Measurements from ENCODE around the gene UPF3A. TPM values are rescaled to one million over a fixed set of nuclear protein-coding genes. Genes with fewer than 3 reads are reported as not detected.
"Not testable (repeated sequence)": the region's sequence is repeated elsewhere in the genome, so short reads cannot be mapped to it uniquely, and the experiment has no call there.

The UPF3A gene
- total RNA-seq, 1 donor from 2014 or later = 91.8 TPM

DNA sequence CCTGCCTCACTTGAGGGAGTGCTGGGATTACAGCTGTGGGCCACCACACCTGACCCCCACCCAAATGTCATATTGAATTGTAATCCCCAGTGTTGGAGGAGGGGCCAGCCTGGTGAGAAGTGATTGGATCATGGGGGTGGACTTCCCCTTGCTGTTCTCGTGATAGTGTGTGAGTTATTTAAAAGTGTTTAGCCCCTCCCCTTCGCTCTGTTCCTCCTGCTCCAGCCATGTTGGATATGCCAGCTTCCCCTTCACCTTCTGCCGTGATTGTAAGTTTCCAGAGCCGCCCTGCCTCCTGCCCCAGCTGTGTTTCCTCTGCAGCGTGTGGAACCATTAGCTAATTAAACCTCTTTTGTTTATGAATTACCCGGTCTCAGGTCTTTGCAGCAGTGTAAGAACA lies 46.6 kb downstream of the UPF3A start:
- no peak overlapping the region for H3K4me3 Mint-ChIP-seq
- no peaks in the 10 kb centered on the region for H3K9me3 Mint-ChIP-seq
- no peak overlapping the region for H3K27ac Mint-ChIP-seq
- H3K4me1 Mint-ChIP-seq (ENCODE audit: unreplicated experiment) = peaks cover 4% of the 10 kb centered on the region
- peaks cover 34% of the 10 kb centered on the region for H3K36me3 Mint-ChIP-seq
- DNase-seq (ENCODE audit: extremely low spot score, unreplicated experiment) = no peak
- TF ChIP-seq, protein P1, sequence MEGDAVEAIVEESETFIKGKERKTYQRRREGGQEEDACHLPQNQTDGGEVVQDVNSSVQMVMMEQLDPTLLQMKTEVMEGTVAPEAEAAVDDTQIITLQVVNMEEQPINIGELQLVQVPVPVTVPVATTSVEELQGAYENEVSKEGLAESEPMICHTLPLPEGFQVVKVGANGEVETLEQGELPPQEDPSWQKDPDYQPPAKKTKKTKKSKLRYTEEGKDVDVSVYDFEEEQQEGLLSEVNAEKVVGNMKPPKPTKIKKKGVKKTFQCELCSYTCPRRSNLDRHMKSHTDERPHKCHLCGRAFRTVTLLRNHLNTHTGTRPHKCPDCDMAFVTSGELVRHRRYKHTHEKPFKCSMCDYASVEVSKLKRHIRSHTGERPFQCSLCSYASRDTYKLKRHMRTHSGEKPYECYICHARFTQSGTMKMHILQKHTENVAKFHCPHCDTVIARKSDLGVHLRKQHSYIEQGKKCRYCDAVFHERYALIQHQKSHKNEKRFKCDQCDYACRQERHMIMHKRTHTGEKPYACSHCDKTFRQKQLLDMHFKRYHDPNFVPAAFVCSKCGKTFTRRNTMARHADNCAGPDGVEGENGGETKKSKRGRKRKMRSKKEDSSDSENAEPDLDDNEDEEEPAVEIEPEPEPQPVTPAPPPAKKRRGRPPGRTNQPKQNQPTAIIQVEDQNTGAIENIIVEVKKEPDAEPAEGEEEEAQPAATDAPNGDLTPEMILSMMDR (conservative IDR thresholded peaks at IDR 0.05) = no peak
- H3K27me3 Mint-ChIP-seq = no peaks in the 10 kb centered on the region

DNA sequence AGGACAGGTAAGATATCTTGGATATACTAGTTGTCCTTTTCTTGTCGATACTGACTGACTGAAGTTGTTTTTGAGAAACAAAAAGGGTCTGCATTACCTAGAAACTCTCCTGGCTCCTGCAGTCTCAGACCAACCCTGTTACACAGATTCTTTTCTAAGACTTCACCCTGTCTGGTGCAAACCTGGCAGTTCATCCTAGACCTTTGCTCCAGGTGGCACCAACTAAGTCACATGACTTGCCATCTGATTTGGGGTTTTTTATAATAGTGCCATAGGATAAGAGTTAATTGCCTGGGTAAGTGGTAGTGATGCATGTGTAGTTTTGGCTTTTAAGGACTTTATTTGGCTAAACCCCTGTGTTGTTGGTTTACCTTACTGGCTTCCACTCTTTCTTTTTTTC lies 47.2 kb downstream of the UPF3A start:
- DNase-seq (ENCODE audit: extremely low spot score, unreplicated experiment) = no peak
- Mint-ChIP-seq H3K27me3 (no peaks in the 10 kb centered on the region), H3K4me3 (no peak overlapping the region), H3K36me3 (peaks cover 33% of the 10 kb centered on the region), H3K27ac (no peak overlapping the region), H3K4me1 (ENCODE audit: unreplicated experiment) (peaks cover 4% of the 10 kb centered on the region), H3K9me3 (no peaks in the 10 kb centered on the region)
- TF ChIP-seq, protein P1 (conservative IDR thresholded peaks at IDR 0.05) = no peak

DNA sequence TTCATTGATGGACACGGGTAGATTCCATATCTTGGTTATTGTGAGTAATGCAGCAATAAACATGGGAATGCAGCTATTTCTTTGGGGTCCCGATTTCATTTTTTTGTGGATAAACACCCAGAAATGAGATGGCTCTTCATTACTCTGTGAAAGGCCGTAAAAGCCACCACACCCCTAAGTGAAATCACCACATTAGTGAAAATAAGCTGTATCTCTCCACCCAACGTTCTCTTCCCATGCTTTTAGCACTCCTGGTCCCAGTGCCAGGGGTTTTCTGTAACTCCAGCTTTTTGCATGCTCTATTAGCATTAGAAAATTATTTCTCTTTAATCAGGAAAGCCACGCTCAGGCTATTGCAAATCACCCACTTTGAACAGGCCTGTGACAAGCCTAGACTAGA lies 48.7 kb downstream of the UPF3A start:
- H3K4me3 Mint-ChIP-seq = no peak overlapping the region
- no peaks in the 10 kb centered on the region for H3K27me3 Mint-ChIP-seq
- H3K36me3 Mint-ChIP-seq = peaks cover 21% of the 10 kb centered on the region
- TF ChIP-seq, protein P1 (conservative IDR thresholded peaks at IDR 0.05) = no peak
- no peak overlapping the region for H3K27ac Mint-ChIP-seq
- peaks cover 4% of the 10 kb centered on the region for H3K4me1 Mint-ChIP-seq (ENCODE audit: unreplicated experiment)
- no peaks in the 10 kb centered on the region for H3K9me3 Mint-ChIP-seq
- DNase-seq (ENCODE audit: extremely low spot score, unreplicated experiment) = no peak

DNA sequence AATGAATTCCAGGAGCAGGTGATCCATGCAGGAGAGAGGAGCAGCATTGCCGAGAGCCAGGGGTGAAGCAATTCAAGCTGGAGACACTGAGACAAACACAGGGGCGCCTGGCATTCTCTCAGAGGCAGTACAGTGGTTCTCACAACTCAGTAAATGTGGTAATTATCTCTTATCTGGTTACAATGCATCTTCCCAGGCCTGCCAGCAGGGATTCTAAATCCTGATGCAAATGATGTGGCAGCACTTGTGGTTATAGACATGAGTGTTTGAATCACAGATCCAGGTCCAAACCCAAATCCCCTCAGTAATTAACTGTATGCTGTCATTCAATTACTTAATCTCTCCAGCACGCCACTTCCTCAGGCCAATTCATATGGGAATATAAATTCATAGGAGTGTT lies 52.5 kb downstream of the UPF3A start:
- not testable (repeated sequence) for H3K27ac Mint-ChIP-seq; H3K9me3 Mint-ChIP-seq; H3K36me3 Mint-ChIP-seq; DNase-seq (ENCODE audit: extremely low spot score, unreplicated experiment); H3K27me3 Mint-ChIP-seq; H3K4me1 Mint-ChIP-seq (ENCODE audit: unreplicated experiment); H3K4me3 Mint-ChIP-seq

DNA sequence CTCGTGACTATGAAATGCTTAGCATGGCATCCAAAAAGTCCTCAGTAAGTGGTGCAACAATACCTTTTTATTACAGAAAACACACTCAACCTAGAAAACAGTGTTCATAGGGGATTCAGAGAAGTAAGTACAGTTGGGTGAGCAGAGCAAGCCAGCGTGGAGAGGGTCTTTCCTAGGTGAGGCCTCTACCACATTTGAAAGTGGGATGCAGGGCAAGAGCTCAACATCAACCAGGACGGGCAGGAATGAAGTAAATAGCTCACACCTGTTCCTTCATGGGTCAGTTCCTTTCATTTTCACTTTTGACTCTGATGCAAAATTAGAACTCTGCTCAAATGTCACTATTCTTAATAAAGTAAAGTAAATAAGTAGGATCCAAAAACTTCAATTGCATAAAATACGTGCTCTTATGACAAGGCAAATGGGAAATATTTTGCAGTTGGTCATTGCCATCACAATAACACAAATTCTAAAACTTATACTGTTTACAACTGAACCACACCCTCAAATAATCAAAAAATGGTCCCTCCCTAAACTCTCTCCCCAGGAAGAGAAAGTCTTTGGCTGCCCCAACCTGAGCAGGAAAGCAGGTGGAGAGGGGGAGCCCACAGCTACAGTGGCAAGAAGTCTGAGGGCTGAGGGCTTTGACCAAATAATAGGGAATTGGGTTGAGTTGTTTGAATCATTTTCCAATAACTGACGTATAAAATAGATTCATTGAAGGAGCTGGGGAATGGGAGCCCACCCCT lies 53.1 kb downstream of the UPF3A start:
- TF ChIP-seq, protein P1 (conservative IDR thresholded peaks at IDR 0.05) = no peak
- no peak for DNase-seq (ENCODE audit: extremely low spot score, unreplicated experiment)
- Mint-ChIP-seq H3K4me3 (no peak overlapping the region), H3K36me3 (peaks cover under 1% of the 10 kb centered on the region), H3K27ac (no peak overlapping the region), H3K4me1 (ENCODE audit: unreplicated experiment) (no peaks in the 10 kb centered on the region), H3K27me3 (no peaks in the 10 kb centered on the region), H3K9me3 (no peaks in the 10 kb centered on the region)

DNA sequence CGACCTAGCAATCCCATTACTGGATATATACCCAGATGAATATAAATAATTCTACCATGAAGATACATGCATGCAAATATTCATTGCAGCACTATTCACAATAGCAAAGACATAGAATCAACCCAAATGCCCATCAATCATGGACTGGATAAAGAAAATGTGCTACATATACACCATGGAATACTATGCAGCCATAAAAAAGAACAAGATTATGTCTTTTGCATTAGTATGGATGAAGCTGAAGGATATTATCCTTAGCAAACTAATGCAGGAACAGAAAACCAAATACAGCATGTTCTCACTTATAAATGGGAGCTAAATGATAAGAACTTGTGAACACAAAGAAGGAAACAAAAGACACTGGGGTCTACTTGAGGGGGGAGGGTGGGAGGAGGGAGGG lies 55.1 kb downstream of the UPF3A start:
- not testable (repeated sequence) for H3K27ac Mint-ChIP-seq; H3K4me3 Mint-ChIP-seq; H3K9me3 Mint-ChIP-seq; H3K36me3 Mint-ChIP-seq; H3K27me3 Mint-ChIP-seq; DNase-seq (ENCODE audit: extremely low spot score, unreplicated experiment); H3K4me1 Mint-ChIP-seq (ENCODE audit: unreplicated experiment)

Data from type B pancreatic cell (in vitro differentiated cells).